ENCODE data around the gene VAPB.

GRCh38 chr20:58392286-58392685 lies 3.3 kb downstream of the VAPB start:
- TF ChIP-seq LEF1 (IDR thresholded peaks at IDR 0.05; ENCODE audit: borderline replicate concordance) (no peak), ARNT (IDR thresholded peaks at IDR 0.05) (no peak), L3MBTL2 (conservative IDR thresholded peaks at IDR 0.05) (no peak), CTBP1 (IDR thresholded peaks at IDR 0.05; ENCODE audit: borderline replicate concordance) (no peak)
